Keratinocyte (primary cell): ENCODE measurements around the gene CASP9. TPM values are rescaled to one million over a fixed set of nuclear protein-coding genes. Genes with fewer than 3 reads are reported as not detected.
"Not testable (repeated sequence)": the region's sequence is repeated elsewhere in the genome, so short reads cannot be mapped to it uniquely, and the experiment has no call there.

Experiments
- DNase-seq: peaks from one replicate; pipeline ENCODE4 v3.0.0-alpha.2; 2011; ENCODE audit warnings: low read depth, missing footprints, low spot score
- FAIRE-seq: peaks from 2 replicates; lab custom pipeline; 2011; peaks lifted over from hg19 to GRCh38; lab: Jason Lieb, UNC
- H2AFZ ChIP-seq: 2 replicates; pipeline ENCODE4 v1.6.0; 2012; ENCODE audit warnings: low read length, control low read depth, inconsistent platforms; ENCODE audit not compliant: control insufficient read depth
- H3K27ac ChIP-seq: 2 replicates; pipeline ENCODE4 v1.5.1; 2011; ENCODE audit warnings: low read length; ENCODE audit not compliant: control insufficient read depth, insufficient read depth
- H3K27me3 ChIP-seq: 3 replicates; pipeline ENCODE4 v1.6.0; 2011; ENCODE audit warnings: low read length; ENCODE audit not compliant: control insufficient read depth, insufficient read depth; ENCODE audit errors: extremely low read depth
- H3K36me3 ChIP-seq, 2 experiments: 2 replicates in 1 of 2; 3 replicates in 1 of 2; pipeline ENCODE4 v1.5.1; 2011; ENCODE audit warnings: low read length in 2 of 2, mild to moderate bottlenecking in 1 of 2; ENCODE audit not compliant: control insufficient read depth in 2 of 2, insufficient read depth in 2 of 2; ENCODE audit errors: extremely low read depth in 1 of 2
- H3K4me1 ChIP-seq: 3 replicates; pipeline ENCODE4 v1.5.1; 2011; ENCODE audit warnings: low read length; ENCODE audit not compliant: control insufficient read depth, insufficient read depth; ENCODE audit errors: extremely low read depth
- H3K4me2 ChIP-seq: 3 replicates; pipeline ENCODE4 v1.6.0; 2011; ENCODE audit warnings: low read depth, low read length; ENCODE audit not compliant: control insufficient read depth, insufficient read depth; ENCODE audit errors: extremely low read depth
- H3K4me3 ChIP-seq, 3 experiments: fragments of 200-600 bp in 1 of 3; sonication (generic) in 1 of 3; 2 replicates in 2 of 3; 3 replicates in 1 of 3; pipeline ENCODE4 v1.5.1; 2011 to 2016; ENCODE audit warnings: low read length in 3 of 3, mild to moderate bottlenecking in 3 of 3, control low read depth in 2 of 3, inconsistent platforms in 1 of 3, low read depth in 1 of 3, mixed read lengths in 1 of 3, mixed run types in 1 of 3, moderate library complexity in 1 of 3; ENCODE audit not compliant: control insufficient read depth in 2 of 3, insufficient read depth in 2 of 3; ENCODE audit errors: extremely low read depth in 1 of 3
- H3K79me2 ChIP-seq: 2 replicates; pipeline ENCODE4 v1.6.0; 2012; ENCODE audit warnings: low read length; ENCODE audit not compliant: control insufficient read depth, insufficient read depth
- H3K9ac ChIP-seq: 3 replicates; pipeline ENCODE4 v1.6.0; 2011; ENCODE audit warnings: low read length; ENCODE audit not compliant: control insufficient read depth, insufficient read depth; ENCODE audit errors: extremely low read depth
- H3K9me1 ChIP-seq: 3 replicates; pipeline ENCODE4 v1.6.0; 2011; ENCODE audit warnings: low read length; ENCODE audit not compliant: control insufficient read depth, insufficient read depth; ENCODE audit errors: extremely low read depth
- H3K9me3 ChIP-seq: 2 replicates; pipeline ENCODE4 v1.5.1; 2012; ENCODE audit warnings: low read depth, low read length; ENCODE audit not compliant: control insufficient read depth
- H4K20me1 ChIP-seq: 3 replicates; pipeline ENCODE4 v1.6.0; 2011; ENCODE audit warnings: low read length; ENCODE audit not compliant: control insufficient read depth, insufficient read depth; ENCODE audit errors: extremely low read depth
- EZH2 ChIP-seq: IDR thresholded peaks from one replicate; pipeline ENCODE4 v1.6.1; 2012; ENCODE audit warnings: inconsistent platforms, mild to moderate bottlenecking, low read length, moderate library complexity
- dilution Hi-C: fragments of 300-500 bp; cut with MboI; formaldehyde crosslinking; loops from one replicate; pipeline ENCODE4 v1.7.0; 2020; ENCODE audit warnings: low sequenced_read_pairs; ENCODE audit not compliant: extremely low pct_ligation_motif_present
- polyA plus RNA-seq, 5 experiments: library from polyadenylated mRNA; depleted of rRNA in 3 of 5; stranded (reverse) in 3 of 5; stranded (forward) in 1 of 5; unstranded in 1 of 5; fragments of >200 nt; gene quantifications; 1 replicate in 1 of 5; 2 replicates in 3 of 5; 3 replicates in 1 of 5; pipeline versions ENCODE4 v1.2.1 to v1.2.3, GENCODE V29; 2011 to 2012; ENCODE audit warnings: missing spikeins in 2 of 5, low read depth in 1 of 5, low replicate concordance in 1 of 5
- TF ChIP-seq, protein P1 (sequence below), 3 experiments: IDR thresholded peaks in 1 of 3; conservative IDR thresholded peaks in 1 of 3; optimal IDR thresholded peaks in 1 of 3; 2 replicates in 2 of 3; 3 replicates in 1 of 3; pipeline versions ENCODE3 to v1.5.1; 2011; ENCODE audit warnings: low read length in 3 of 3, mild to moderate bottlenecking in 3 of 3, moderate library complexity in 2 of 3, control low read depth in 1 of 3, inconsistent platforms in 1 of 3; ENCODE audit not compliant: insufficient read depth in 2 of 3; ENCODE audit errors: extremely low read depth in 1 of 3

CASP9 gene
- polyA plus RNA-seq, 1 donor (not counting 4 experiments of a cell fraction or from before 2014, with no cell fraction given): 4.4 TPM

DNA sequence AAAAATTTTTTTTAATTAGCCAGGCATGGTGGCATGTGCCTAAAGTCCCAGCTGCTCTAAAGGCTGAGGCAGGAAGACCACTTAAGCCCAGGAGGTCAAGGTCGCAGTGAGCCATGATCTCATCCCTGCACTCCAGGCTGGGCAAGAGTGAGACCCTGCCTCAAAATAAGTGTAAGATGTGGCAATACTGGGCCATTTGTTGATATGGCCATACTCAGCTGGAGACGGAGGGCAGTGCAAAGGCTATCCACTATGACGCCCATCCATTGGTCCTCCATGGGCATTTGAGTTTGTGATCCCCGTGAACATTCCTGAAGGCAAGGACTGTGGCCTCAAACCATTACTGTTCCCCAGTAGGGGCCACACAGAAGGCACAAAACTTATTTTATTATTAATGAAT lies 1.5 kb downstream of the CASP9 start:
- no peaks in the 10 kb centered on the region for H4K20me1 ChIP-seq
- peaks cover 4% of the 10 kb centered on the region for H3K79me2 ChIP-seq
- no peak overlapping the region for H3K4me3 ChIP-seq
- H3K9me3 ChIP-seq: no peaks in the 10 kb centered on the region
- H3K27ac ChIP-seq: no peak overlapping the region
- H3K9ac ChIP-seq: no peak overlapping the region
- DNase-seq: no peak
- TF ChIP-seq, protein P1, sequence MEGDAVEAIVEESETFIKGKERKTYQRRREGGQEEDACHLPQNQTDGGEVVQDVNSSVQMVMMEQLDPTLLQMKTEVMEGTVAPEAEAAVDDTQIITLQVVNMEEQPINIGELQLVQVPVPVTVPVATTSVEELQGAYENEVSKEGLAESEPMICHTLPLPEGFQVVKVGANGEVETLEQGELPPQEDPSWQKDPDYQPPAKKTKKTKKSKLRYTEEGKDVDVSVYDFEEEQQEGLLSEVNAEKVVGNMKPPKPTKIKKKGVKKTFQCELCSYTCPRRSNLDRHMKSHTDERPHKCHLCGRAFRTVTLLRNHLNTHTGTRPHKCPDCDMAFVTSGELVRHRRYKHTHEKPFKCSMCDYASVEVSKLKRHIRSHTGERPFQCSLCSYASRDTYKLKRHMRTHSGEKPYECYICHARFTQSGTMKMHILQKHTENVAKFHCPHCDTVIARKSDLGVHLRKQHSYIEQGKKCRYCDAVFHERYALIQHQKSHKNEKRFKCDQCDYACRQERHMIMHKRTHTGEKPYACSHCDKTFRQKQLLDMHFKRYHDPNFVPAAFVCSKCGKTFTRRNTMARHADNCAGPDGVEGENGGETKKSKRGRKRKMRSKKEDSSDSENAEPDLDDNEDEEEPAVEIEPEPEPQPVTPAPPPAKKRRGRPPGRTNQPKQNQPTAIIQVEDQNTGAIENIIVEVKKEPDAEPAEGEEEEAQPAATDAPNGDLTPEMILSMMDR (optimal IDR thresholded peaks at IDR 0.05 in 1 of 3, IDR thresholded peaks at IDR 0.05 in 1 of 3, conservative IDR thresholded peaks at IDR 0.05 in 1 of 3; ENCODE audit: extremely low read depth in 1 of 3, insufficient read depth in 2 of 3, low read length in 3 of 3): no peak
- no peak for TF ChIP-seq EZH2
- H3K4me2 ChIP-seq: no peak overlapping the region
- H3K4me1 ChIP-seq: peaks cover 17% of the 10 kb centered on the region
- no peak overlapping the region for H2AFZ ChIP-seq
- H3K27me3 ChIP-seq: no peaks in the 10 kb centered on the region
- H3K36me3 ChIP-seq: no peaks in the 10 kb centered on the region
- dilution Hi-C loops: no loop called here
- no peak for FAIRE-seq
- H3K9me1 ChIP-seq: no peaks in the 10 kb centered on the region

DNA sequence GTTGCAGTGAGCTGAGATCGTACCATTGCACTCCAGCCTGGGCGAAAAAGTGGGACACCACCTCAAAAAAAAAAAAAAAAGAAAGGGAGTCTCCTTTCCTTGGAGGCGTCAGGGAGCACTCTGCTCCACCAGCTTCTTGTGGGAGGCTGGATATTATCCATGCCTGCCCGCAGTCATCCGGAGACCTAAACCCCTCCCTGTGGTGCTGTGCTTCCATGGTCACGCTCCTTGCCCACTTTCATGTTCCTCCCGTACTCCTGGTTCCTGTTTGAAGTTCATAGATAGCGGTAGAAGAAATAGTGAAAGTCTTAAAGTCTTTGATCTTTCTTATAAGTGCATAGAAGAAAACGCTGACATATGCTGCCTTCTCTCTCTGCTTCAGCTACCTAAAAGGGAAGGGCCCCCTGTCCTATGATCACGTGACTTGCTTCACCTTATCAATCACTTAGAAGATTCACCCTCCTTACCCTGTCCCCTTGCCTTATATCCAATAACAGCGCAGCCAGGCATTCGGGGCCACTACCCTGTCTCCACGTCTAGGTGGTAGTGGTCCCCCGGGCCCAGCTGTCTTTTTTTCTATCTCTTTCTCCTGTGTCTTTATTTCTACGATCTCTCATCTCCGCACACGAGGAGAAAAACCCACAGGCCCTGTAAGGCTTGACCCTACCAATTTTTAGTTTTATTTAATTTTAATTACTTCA lies 2.7 kb downstream of the CASP9 start:
- H3K79me2 ChIP-seq, FAIRE-seq, H2AFZ ChIP-seq, H4K20me1 ChIP-seq, H3K36me3 ChIP-seq, H3K4me2 ChIP-seq, H3K9me1 ChIP-seq, H3K27me3 ChIP-seq, H3K9ac ChIP-seq, H3K4me3 ChIP-seq, H3K27ac ChIP-seq, DNase-seq, H3K9me3 ChIP-seq, dilution Hi-C loops: not testable (repeated sequence)
- H3K4me1 ChIP-seq: peaks cover 17% of the 10 kb centered on the region

DNA sequence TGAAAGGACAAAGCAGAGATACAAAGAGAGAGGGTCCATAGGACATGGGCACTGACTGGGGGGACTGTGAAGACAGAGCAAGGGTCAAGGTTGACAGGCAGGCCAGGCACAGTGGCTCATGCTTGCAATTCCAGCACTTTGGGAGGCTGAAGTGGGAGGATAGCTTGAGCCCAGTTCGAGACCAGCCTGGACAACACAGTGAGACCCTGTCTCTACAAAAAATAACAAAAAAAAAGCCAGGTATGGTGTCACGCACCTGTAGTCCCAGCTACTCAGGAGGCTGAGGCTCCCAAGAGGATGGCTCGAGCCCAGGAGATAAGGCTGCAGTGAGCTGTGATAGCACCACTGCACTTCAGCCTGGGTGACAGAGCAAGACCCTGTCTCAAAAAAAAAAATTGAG lies 4.4 kb downstream of the CASP9 start:
- Histone ChIP-seq H3K9ac (no peak overlapping the region), H3K79me2 (no peaks in the 10 kb centered on the region), H3K9me3 (no peaks in the 10 kb centered on the region), H3K4me2 (no peak overlapping the region), H3K36me3 (no peaks in the 10 kb centered on the region), H3K4me1 (peaks cover 10% of the 10 kb centered on the region), H3K27ac (no peak overlapping the region), H2AFZ (no peak overlapping the region), H4K20me1 (no peaks in the 10 kb centered on the region), H3K9me1 (no peaks in the 10 kb centered on the region), H3K27me3 (no peaks in the 10 kb centered on the region), H3K4me3 (no peak overlapping the region)
- FAIRE-seq (no peak), DNase-seq (no peak)
- TF ChIP-seq EZH2: no peak
- TF ChIP-seq, protein P1 (optimal IDR thresholded peaks at IDR 0.05 in 1 of 3, IDR thresholded peaks at IDR 0.05 in 1 of 3, conservative IDR thresholded peaks at IDR 0.05 in 1 of 3; ENCODE audit: extremely low read depth in 1 of 3, insufficient read depth in 2 of 3, low read length in 3 of 3): no peak
- dilution Hi-C loops: no loop called here
